Endothelial cell of umbilical vein (primary cell): Measurements from ENCODE around the gene NR5A1.

Source experiments
- CTCF ChIP-seq, 2 donors: IDR thresholded peaks; 1 replicate in 1 of 2; 2 replicates in 1 of 2; pipeline ENCODE4 v1.5.1; 2011; ENCODE audit warnings: low read length in 2 of 2, mild to moderate bottlenecking in 2 of 2, moderate library complexity in 2 of 2, control low read depth in 1 of 2, inconsistent platforms in 1 of 2, low read depth in 1 of 2; ENCODE audit not compliant: insufficient read depth in 1 of 2; ENCODE audit errors: extremely low read depth in 1 of 2
- EZH2 ChIP-seq: IDR thresholded peaks from 2 replicates; pipeline ENCODE4 v1.6.1; 2012; ENCODE audit warnings: borderline replicate concordance, low read depth, mild to moderate bottlenecking, moderate library complexity, low read length, inconsistent platforms; ENCODE audit not compliant: severe bottlenecking
- MAX ChIP-seq: IDR thresholded peaks from 2 replicates; pipeline ENCODE4 v1.6.1; 2011; ENCODE audit not compliant: insufficient read depth, insufficient read length
- POLR2A ChIP-seq: IDR thresholded peaks from 2 replicates; pipeline ENCODE4 v1.6.1; 2012; ENCODE audit warnings: low read depth, mild to moderate bottlenecking, control low read depth, low read length
- POLR2AphosphoS5 ChIP-seq: IDR thresholded peaks from 2 replicates; pipeline ENCODE4 v1.6.1; 2012; ENCODE audit warnings: low read depth, mild to moderate bottlenecking, control low read depth, low read length, moderate library complexity; ENCODE audit not compliant: insufficient read depth

GRCh38 chr9:124517600-124517999 lies 10.4 kb upstream of the NR5A1 start:
- TF ChIP-seq CTCF (IDR thresholded peaks at IDR 0.05; ENCODE audit: extremely low read depth in 1 of 2, insufficient read depth in 1 of 2, low read depth in 1 of 2, low read length in 2 of 2) (no peak), POLR2A (no peak), EZH2 (no peak), POLR2AphosphoS5 (no peak), MAX (no peak)
